IPS-15b (cell line): ENCODE measurements around the gene TBC1D22A.

ENCODE experiments used
- H3K27me3 ChIP-seq: one replicate; pipeline ENCODE4 v1.6.1; 2013; ENCODE audit warnings: low read length; ENCODE audit not compliant: control insufficient read depth, insufficient read depth
- H3K36me3 ChIP-seq: one replicate; pipeline ENCODE4 v1.6.1; 2013; ENCODE audit warnings: low read length; ENCODE audit not compliant: control insufficient read depth, insufficient read depth
- H3K4me1 ChIP-seq: one replicate; pipeline ENCODE4 v1.6.1; 2013; ENCODE audit warnings: mild to moderate bottlenecking, low read length; ENCODE audit not compliant: control insufficient read depth, insufficient read depth
- H3K4me3 ChIP-seq: one replicate; pipeline ENCODE4 v1.5.1; 2013; ENCODE audit warnings: low read depth, low read length
- H3K9ac ChIP-seq: one replicate; pipeline ENCODE4 v1.6.1; 2013; ENCODE audit warnings: low read depth, mild to moderate bottlenecking, low read length
- H3K9me3 ChIP-seq: one replicate; pipeline ENCODE4 v1.6.1; 2013; ENCODE audit warnings: mild to moderate bottlenecking, low read length; ENCODE audit not compliant: control insufficient read depth, insufficient read depth

The TBC1D22A gene

DNA sequence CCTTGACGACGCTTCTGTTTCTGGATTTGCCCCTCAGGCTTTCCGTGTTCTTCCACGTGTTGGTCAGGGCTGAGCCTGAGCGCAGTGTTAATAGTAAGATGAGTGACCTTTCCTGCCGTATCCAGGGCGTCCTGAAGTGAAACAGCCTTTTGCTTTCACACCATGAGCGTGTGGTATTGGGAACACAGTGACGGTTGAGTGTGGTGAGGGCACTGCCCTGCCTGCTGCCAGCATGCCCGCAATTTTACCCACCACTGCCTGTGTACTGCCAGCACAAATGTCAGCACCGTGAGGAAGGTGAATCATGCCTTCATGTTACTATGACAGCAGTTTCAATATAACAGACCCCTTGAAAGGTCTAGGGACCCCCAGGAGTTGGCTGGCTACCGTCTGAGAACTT is 217.1 kb downstream of the TBC1D22A start:
- no peak overlapping the region for H3K9ac ChIP-seq
- H3K36me3 ChIP-seq = no peaks in the 10 kb centered on the region

DNA sequence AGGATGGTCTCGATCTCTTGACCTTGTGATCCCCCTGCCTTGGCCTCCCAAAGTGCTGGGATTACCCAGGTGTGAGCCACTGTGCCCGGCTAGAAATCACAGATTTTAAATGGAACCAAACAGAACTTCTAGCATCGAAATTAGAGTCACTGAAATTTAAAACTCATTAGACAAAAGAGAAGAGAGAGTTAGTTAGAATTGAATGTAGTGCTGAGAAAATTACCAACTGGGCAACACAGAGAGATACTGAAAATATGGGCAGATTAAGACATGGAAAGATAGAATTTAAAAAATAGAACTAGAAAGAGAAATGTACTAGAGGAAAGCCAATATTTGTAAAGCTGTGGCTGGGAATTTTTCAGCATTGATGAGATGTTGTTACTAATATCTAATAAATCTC is 217.9 kb downstream of the TBC1D22A start:
- H3K27me3 ChIP-seq = no peaks in the 10 kb centered on the region
- H3K9me3 ChIP-seq = no peaks in the 10 kb centered on the region
- no peak overlapping the region for H3K4me3 ChIP-seq
- no peaks in the 10 kb centered on the region for H3K4me1 ChIP-seq
- H3K36me3 ChIP-seq = no peaks in the 10 kb centered on the region
- H3K9ac ChIP-seq = no peak overlapping the region

More for the DNA sequence above, 217.1 kb downstream of the TBC1D22A start:
- H3K4me1 ChIP-seq = no peaks in the 10 kb centered on the region
- H3K27me3 ChIP-seq = no peaks in the 10 kb centered on the region
- no peak overlapping the region for H3K4me3 ChIP-seq
- H3K9me3 ChIP-seq = no peaks in the 10 kb centered on the region

DNA sequence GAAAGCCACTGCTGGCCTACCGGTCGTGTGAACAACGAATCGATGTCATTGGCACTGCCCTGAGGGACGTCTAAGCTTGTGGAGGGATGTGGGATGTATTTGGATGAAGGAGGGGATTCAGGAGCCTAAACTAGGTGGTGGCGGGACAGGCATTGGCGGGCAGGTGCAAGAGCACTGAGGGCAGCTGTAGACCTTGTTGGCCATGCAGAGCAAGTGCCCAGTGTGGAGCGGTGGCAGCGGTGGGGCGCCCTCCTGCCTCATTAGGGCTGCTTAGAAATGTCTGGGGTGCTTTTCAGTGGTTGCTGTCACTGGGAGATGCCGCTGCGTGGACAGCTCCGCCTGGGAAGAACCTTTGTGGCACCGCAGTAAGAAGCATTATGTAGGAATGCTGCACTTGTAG is 220.2 kb downstream of the TBC1D22A start:
- Histone ChIP-seq H3K27me3 (no peaks in the 10 kb centered on the region), H3K36me3 (no peaks in the 10 kb centered on the region), H3K4me3 (no peak overlapping the region), H3K9ac (no peak overlapping the region), H3K9me3 (no peaks in the 10 kb centered on the region), H3K4me1 (no peaks in the 10 kb centered on the region)

DNA sequence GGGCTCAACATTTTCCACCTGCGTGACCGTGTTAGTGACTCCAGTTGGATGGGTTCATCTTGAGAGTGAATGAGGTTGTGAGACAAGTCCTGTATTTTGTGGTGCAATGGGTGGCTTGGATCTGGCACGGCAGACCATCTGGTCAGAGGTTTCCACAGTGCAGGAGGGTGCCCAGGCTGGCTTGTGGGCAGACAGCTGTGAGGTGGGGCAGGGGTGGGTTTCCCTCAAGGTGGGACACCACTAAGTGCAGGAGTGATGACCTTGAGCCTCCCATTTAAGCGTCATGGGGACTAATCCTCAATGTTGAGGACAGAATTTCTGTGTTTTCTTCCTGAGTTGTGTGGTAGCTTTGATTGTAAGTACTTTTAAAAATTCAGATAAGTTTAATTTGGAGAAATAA is 220.6 kb downstream of the TBC1D22A start:
- Histone ChIP-seq H3K4me3 (no peak overlapping the region), H3K9ac (no peak overlapping the region), H3K36me3 (no peaks in the 10 kb centered on the region), H3K9me3 (no peaks in the 10 kb centered on the region), H3K27me3 (no peaks in the 10 kb centered on the region), H3K4me1 (no peaks in the 10 kb centered on the region)

DNA sequence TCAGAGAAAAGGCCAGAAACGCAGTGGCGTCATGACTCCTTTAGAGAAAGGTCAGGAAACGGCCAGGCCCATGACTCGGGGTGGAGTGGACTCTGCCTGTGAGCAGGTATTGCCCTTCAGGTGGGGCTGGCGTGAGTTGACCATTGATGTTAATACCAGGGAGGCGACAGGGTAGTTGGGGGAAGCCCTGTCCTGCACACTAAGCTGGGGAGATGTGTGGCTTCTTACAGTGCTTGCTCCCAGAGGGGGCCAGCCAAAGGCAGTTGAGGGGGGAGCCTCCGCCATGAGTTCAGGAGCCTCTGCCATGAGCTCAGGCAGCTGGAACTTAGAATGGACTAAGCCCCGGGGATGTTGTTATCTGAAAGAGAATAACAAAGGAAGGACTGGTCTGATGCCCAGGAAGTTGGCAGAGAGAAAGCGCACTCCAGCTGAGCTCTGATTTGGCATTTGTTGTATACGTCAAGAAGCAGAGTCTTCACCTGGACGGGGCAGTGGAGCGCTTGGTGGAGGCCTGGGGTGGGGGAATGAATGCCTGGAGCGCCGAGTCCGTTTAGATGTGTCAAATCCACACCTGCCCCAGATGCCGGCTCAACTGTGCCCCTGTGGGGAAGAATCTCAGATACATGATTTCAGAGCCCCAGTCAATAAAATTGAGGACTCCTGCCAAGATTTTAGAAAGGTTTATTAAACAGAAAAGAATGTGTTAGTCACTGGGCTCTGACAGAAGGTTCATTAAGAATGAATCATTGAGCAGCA is 222.5 kb downstream of the TBC1D22A start:
- no peaks in the 10 kb centered on the region for H3K4me1 ChIP-seq
- H3K36me3 ChIP-seq = no peaks in the 10 kb centered on the region
- H3K9me3 ChIP-seq = no peaks in the 10 kb centered on the region
- no peak overlapping the region for H3K9ac ChIP-seq
- H3K27me3 ChIP-seq = no peaks in the 10 kb centered on the region
- no peak overlapping the region for H3K4me3 ChIP-seq

DNA sequence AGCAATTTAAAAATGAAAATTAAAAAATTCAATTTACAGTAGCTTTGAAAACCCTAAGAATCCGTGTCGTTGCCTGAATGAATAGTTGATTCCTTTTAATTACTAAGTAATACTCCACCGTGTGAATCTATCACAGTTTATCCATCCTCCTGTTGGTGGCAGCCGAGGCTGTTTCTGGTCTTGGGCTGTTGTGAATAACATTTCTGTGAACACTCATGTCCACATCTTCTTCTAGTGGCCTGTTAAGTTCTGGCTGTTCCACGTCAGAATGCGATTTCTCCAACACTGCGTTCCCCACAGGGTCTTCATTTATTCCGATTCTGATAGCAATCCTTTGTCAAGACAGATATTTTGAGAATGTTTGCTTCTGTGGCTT is 223.0 kb downstream of the TBC1D22A start:
- Histone ChIP-seq H3K4me3 (no peak overlapping the region), H3K4me1 (no peaks in the 10 kb centered on the region), H3K9me3 (no peaks in the 10 kb centered on the region)

DNA sequence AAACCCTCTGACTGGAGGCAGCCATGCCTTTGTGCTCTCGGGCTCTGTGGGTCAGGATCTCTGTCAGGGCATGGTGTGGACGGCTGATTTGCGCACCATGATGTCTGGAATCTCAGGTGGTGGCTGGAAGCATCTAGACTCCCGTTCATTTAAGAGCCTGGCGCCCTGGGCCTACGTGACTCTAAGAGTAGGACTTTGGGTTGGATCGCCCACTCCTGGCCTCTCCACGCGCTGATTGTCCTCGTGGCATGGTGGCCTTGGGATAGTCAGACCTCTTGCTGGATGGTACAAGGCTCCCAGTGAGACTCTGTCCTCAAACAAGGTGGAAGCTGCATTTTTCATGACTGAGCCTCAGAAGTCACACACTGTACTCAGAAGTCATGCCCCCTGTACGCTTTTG is 224.3 kb downstream of the TBC1D22A start:
- no peaks in the 10 kb centered on the region for H3K27me3 ChIP-seq

More for the DNA sequence above, 223.0 kb downstream of the TBC1D22A start:
- H3K27me3 ChIP-seq = no peaks in the 10 kb centered on the region
- H3K9ac ChIP-seq = no peak overlapping the region
- H3K36me3 ChIP-seq = no peaks in the 10 kb centered on the region

DNA sequence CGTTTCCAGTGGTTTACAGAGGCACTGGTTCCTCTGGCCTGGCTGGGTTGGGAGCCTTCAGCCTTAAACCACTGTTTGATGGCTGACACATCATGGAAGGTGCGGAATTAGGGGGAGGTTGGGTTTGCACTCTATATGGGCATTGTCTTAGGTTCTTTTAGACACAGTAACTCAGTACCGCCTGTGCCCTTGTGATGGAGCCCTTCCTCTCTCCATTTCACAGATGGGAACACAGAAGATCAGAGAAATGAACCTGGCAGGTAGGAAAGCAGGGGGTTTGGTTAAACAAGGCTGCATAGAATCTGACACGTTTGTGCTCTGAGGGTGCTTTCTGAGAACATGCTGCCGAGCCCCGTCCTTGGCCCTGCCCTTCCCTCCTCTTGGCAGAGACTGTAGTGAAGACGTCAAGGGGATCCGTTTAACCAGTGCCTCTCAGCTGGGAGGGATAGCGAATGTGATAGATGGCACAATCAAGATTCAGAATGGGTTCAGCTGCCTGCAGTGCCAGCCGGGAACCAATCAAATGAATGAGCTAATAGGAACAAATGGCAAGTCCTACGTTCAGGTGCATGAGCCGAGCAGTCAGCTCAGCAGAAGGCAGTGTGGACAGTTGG is 228.6 kb downstream of the TBC1D22A start:
- H3K4me3 ChIP-seq = no peak overlapping the region
- no peaks in the 10 kb centered on the region for H3K27me3 ChIP-seq
- no peaks in the 10 kb centered on the region for H3K36me3 ChIP-seq
- no peak overlapping the region for H3K9ac ChIP-seq
- no peaks in the 10 kb centered on the region for H3K9me3 ChIP-seq
- H3K4me1 ChIP-seq = no peaks in the 10 kb centered on the region

More for the DNA sequence above, 224.3 kb downstream of the TBC1D22A start:
- Histone ChIP-seq H3K9me3 (no peaks in the 10 kb centered on the region), H3K4me3 (no peak overlapping the region), H3K36me3 (no peaks in the 10 kb centered on the region), H3K4me1 (no peaks in the 10 kb centered on the region), H3K9ac (no peak overlapping the region)

DNA sequence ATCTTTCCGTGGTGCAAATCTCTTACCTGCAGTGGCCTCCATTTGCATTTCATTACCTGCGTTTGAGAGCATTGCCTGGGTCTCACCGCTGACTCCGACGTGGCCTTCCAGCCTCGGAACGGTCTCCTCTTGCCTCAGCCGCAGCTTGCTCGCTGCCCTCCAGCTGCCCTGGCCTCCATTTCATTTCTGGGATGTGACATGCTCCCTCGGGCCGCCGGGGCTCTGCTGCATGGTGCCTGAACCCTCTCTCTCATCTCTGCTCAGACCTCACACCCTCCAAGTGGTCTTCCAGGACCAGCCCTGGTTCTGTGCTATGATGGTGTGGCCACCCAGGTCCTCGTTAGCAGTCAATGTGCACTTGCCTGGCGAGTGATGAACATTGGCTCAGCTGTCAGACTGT is 229.2 kb downstream of the TBC1D22A start:
- no peaks in the 10 kb centered on the region for H3K9me3 ChIP-seq
- H3K36me3 ChIP-seq = no peaks in the 10 kb centered on the region
- no peak overlapping the region for H3K9ac ChIP-seq
- no peaks in the 10 kb centered on the region for H3K4me1 ChIP-seq
- H3K27me3 ChIP-seq = no peaks in the 10 kb centered on the region
- H3K4me3 ChIP-seq = no peak overlapping the region

DNA sequence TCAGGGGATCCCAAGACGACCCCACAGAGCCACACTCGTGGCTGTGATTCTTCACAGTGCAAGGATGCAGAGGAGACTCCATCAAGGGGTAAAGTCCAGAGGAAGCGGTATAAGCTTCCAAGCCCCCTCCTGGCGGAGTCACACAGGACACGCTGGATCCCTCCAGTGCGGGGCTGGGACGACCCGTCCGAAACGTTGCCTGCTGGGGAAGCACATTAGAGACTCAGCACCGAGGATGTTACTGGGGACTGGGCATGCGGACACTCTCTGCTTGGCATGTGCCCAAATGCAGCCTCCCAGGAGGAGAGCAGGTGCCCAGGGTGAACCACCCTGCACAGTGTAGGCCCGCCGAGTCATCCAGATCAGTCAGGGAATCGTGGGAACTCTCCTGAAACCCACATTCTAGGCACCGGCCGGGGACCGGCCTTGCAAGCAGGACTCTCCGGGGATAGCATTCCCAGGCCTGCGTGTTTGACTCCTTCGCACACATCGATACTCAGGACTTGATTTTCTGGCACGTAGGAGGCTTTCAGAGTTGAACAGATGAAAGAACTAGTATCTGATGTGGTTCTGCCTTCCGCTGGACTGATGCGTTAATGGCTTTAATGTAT is 229.8 kb downstream of the TBC1D22A start:
- Histone ChIP-seq H3K36me3 (no peaks in the 10 kb centered on the region), H3K4me3 (no peak overlapping the region), H3K27me3 (no peaks in the 10 kb centered on the region)

DNA sequence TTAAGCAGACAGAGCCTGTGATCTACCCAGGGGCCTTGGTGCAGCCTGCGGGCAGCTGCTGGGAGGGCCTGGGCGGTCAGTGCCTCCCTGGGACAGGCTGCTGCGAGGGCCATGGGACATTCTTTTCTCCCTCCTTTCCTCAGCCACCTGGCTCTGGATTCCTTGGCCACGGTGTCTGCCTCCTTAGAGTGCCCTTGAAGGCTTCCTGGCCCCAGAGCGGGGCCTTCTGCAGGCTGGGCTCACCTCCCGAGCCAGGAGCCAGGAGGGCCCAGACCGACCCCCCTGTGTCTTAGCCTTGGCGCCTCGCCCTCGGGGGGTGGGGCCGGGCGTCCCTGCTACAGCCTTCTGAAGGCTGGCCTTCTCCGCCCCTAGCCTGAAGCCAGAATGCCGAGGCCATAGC is 231.2 kb downstream of the TBC1D22A start:
- no peak overlapping the region for H3K4me3 ChIP-seq
- H3K36me3 ChIP-seq = no peaks in the 10 kb centered on the region
- H3K9ac ChIP-seq = no peak overlapping the region
- no peaks in the 10 kb centered on the region for H3K4me1 ChIP-seq
- H3K9me3 ChIP-seq = no peaks in the 10 kb centered on the region
- H3K27me3 ChIP-seq = no peaks in the 10 kb centered on the region

More for the DNA sequence above, 229.8 kb downstream of the TBC1D22A start:
- no peaks in the 10 kb centered on the region for H3K9me3 ChIP-seq
- no peak overlapping the region for H3K9ac ChIP-seq
- H3K4me1 ChIP-seq = no peaks in the 10 kb centered on the region

DNA sequence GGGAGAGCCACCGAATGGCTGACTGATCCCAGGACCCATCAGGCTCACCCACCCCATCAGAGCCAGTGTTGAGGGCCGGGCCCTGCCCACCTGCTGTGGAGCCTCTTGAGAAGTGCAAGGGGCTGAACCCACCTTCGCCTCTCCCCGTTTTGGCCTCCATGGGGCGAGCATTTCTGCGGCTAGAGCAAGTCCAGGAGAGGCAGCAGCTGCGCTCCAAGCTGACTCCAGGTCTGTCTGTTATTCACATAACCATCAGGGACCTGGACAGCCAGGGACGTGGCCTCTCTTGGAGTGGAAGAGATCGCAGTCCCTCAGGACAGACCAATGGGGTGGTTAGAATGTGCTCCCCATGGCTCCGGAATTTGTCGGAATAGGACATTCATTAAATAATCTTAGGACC is 231.8 kb downstream of the TBC1D22A start:
- Histone ChIP-seq H3K4me3 (no peak overlapping the region), H3K9me3 (no peaks in the 10 kb centered on the region), H3K9ac (no peak overlapping the region), H3K36me3 (no peaks in the 10 kb centered on the region), H3K27me3 (no peaks in the 10 kb centered on the region), H3K4me1 (no peaks in the 10 kb centered on the region)
